ENCODE results near the gene PSME3IP1. TPM values are rescaled to one million over a fixed set of nuclear protein-coding genes. Genes with fewer than 3 reads are reported as not detected.
A peak's percentile ranks its signal among the peaks of the same experiment; 100 is the strongest.

Gene PSME3IP1, protein sequence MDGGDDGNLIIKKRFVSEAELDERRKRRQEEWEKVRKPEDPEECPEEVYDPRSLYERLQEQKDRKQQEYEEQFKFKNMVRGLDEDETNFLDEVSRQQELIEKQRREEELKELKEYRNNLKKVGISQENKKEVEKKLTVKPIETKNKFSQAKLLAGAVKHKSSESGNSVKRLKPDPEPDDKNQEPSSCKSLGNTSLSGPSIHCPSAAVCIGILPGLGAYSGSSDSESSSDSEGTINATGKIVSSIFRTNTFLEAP
- 100 to 1,000 TPM; 134 to 140 TPM for total RNA-seq

GRCh38 chr16:57185945-57186871, at the start of gene PSME3IP1, which contains the start of gene RSPRY1:
PSME3IP1 (minus strand) TSS chr16:57186039; CDS start chr16:57173854, 12,185 bp downstream.
RSPRY1 (plus strand) TSS chr16:57186329; CDS start chr16:57204659, 18,330 bp downstream.
- peaks cover 25% of the 10 kb centered on the region for H3K4me1 Mint-ChIP-seq
- peaks cover 4% of the 10 kb centered on the region for H3K36me3 Mint-ChIP-seq
- H3K27me3 Mint-ChIP-seq = no peaks in the 10 kb centered on the region
- H3K9me3 Mint-ChIP-seq = no peaks in the 10 kb centered on the region
- H3K27ac Mint-ChIP-seq = peak within 1 kb of the TSS; percentile 98
- peak; percentile 92 for DNase-seq
- POLR2A ChIA-PET = interaction anchor here (0.8 to 2.1 kb wide), 16 partner anchors 11 to 261 kb away, joined by 3 to 7 read pairs (median 3); partner anchors contain the start of genes ARL2BP, CIAPIN1, COQ9 and CPNE2
- peak; percentile 95 for ATAC-seq (ENCODE audit: low read depth)
- H3K4me3 Mint-ChIP-seq = peak within 1 kb of the TSS; percentile 97

DNA sequence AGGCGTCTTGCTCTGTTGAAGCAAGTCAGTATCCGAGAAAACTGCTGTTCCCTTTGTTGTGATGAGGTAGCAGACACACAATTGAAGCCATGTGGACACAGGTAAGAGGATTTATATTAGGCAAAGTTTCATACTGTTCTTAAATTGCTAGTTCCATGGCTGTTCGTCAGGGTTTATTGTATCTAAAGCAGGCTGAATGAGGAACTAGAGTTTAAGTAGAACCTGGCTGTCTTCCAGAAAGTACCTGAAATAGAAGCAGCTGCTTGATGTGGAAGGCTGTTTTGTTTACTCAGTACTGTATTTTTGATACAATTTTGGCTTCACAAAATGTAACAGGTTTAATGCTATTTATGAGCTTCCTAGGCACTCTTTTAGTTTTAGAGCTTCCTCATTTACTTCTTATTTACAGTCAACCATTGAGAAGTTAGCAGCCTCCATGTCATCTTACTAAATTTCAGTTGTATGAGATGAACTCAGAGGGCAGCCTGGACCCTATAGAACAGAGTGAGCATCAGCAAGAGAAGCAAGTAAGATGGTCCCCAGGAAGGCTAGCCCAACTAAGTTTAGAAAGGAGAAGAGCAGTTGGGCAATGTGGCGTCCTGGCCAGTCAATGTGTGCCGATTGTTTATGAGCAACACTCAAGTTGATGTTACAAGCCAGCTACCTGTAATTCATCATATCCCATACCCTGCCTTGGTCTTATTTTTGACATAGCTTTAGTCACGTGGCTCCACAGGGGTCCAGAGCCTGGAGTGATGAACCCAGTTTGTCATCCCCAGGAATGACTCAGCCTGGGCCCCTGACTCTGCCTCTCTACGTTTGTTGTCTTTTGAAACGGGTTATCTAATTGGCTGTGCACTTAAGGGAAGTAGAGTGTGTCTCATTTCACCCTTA, 49.5 kb upstream of the PSME3IP1 start:
- DNase-seq = no peak
- Mint-ChIP-seq H3K27ac (no peak overlapping the region), H3K4me1 (peaks cover 6% of the 10 kb centered on the region), H3K9me3 (no peaks in the 10 kb centered on the region), H3K27me3 (no peaks in the 10 kb centered on the region), H3K36me3 (peaks cover 46% of the 10 kb centered on the region), H3K4me3 (no peak overlapping the region)
- POLR2A ChIA-PET = no interaction called here
- no peak for ATAC-seq (ENCODE audit: low read depth)

GRCh38 chr16:57234707-57235092, 48.9 kb upstream of the PSME3IP1 start:
- no peak for ATAC-seq (ENCODE audit: low read depth)
- no peak for DNase-seq
- POLR2A ChIA-PET = no interaction called here
- H3K27ac Mint-ChIP-seq = no peak overlapping the region
- no peak overlapping the region for H3K4me3 Mint-ChIP-seq
- H3K27me3 Mint-ChIP-seq = no peaks in the 10 kb centered on the region
- peaks cover 7% of the 10 kb centered on the region for H3K4me1 Mint-ChIP-seq
- peaks cover 48% of the 10 kb centered on the region for H3K36me3 Mint-ChIP-seq
- H3K9me3 Mint-ChIP-seq = no peaks in the 10 kb centered on the region

- no peaks in the 10 kb centered on the region for H3K9me3 Mint-ChIP-seq
- POLR2A ChIA-PET = no interaction called here
- H3K27me3 Mint-ChIP-seq = no peaks in the 10 kb centered on the region
- DNase-seq = no peak
- peaks cover 44% of the 10 kb centered on the region for H3K36me3 Mint-ChIP-seq
- H3K4me1 Mint-ChIP-seq = peaks cover 7% of the 10 kb centered on the region
- no peak overlapping the region for H3K27ac Mint-ChIP-seq
- no peak overlapping the region for H3K4me3 Mint-ChIP-seq
- ATAC-seq (ENCODE audit: low read depth) = no peak
Measured at GRCh38 chr16:57233944-57234706, 48.3 kb upstream of the PSME3IP1 start.

- no peak for ATAC-seq (ENCODE audit: low read depth)
- Mint-ChIP-seq H3K27me3 (no peaks in the 10 kb centered on the region), H3K27ac (no peak overlapping the region), H3K36me3 (peaks cover 49% of the 10 kb centered on the region), H3K9me3 (no peaks in the 10 kb centered on the region), H3K4me3 (no peak overlapping the region), H3K4me1 (peaks cover 6% of the 10 kb centered on the region)
- POLR2A ChIA-PET = no interaction called here
- DNase-seq = no peak
Measured at GRCh38 chr16:57231821-57232350, 46.0 kb upstream of the PSME3IP1 start.

DNA sequence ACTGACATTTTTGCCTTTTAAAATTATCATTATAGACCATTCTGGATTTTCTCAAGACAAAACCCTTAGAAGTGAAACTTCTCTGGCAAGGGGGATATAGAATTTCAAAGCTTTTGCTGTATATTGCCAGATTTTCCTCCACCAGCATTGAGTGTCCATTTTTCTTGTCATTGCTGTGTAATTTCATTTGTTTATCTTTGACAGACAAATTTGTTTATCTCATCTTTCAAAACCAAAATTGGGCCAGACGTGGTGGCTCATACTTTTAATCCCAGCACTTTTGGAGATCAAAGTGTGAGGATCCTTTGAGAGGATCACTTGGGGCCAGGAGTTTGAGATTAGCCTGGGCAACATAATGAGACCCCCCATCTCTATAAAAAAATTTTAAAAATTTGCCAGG, 43.2 kb upstream of the PSME3IP1 start:
- POLR2A ChIA-PET = no interaction called here
- DNase-seq (no peak), ATAC-seq (ENCODE audit: low read depth) (no peak)
- peaks cover 40% of the 10 kb centered on the region for H3K36me3 Mint-ChIP-seq
- H3K4me3 Mint-ChIP-seq = no peak overlapping the region
- no peak overlapping the region for H3K27ac Mint-ChIP-seq
- no peaks in the 10 kb centered on the region for H3K9me3 Mint-ChIP-seq
- H3K4me1 Mint-ChIP-seq = peaks cover 1% of the 10 kb centered on the region
- H3K27me3 Mint-ChIP-seq = no peaks in the 10 kb centered on the region

DNA sequence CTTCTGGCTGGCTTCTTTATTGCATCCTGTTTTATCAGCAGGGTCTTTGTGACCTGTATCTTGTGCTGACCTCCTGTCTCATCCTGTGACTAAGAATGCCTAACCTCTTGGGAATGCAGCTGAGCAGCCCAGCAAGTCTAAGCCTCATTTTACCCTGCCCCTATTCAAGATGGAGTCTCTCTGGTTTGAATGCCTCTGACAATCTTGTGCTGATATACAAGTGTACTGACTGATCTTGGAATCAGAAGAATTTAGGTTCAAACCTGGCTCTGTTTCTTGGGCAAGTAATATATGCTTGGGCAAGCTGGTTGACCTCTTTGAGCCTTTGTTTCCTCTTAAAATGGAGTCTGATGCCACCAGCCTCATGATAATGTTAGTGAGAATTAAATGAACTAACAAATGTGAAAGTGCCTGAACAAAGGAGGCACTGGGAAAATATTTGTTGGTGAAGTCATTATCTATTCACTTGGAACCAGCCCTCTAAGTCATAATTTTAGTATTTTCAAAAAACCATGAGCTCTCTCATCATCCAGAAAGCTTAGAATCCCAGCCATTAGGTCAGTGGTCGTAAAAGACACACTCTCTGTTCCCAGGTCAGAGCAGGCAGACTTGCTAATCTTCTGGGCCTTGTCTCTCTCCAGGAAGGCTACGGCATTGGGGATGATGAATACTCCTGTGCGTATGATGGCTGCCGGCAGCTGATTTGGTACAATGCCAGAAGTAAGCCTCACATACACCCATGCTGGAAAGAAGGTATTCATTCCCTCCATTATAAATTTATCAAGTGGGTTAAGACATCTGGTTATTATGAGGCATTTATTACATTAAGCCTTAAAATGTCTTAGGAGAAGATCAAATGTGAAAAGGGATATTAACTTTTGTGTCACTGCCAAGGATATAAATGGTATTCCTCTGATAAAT, 41.1 kb upstream of the PSME3IP1 start:
- H3K27me3 Mint-ChIP-seq = no peaks in the 10 kb centered on the region
- peaks cover 38% of the 10 kb centered on the region for H3K36me3 Mint-ChIP-seq
- ATAC-seq (ENCODE audit: low read depth) (no peak), DNase-seq (no peak)
- no peak overlapping the region for H3K27ac Mint-ChIP-seq
- POLR2A ChIA-PET = interaction anchor here (0.6 kb wide), 1 partner anchor 303 kb away, joined by 3 read pairs; no protein-coding TSS in a partner anchor
- H3K9me3 Mint-ChIP-seq = no peaks in the 10 kb centered on the region
- H3K4me1 Mint-ChIP-seq = peaks cover 1% of the 10 kb centered on the region
- no peak overlapping the region for H3K4me3 Mint-ChIP-seq

GRCh38 chr16:57225978-57226377, 40.1 kb upstream of the PSME3IP1 start:
- H3K4me3 Mint-ChIP-seq = no peak overlapping the region
- H3K27me3 Mint-ChIP-seq = no peaks in the 10 kb centered on the region
- no peak overlapping the region for H3K27ac Mint-ChIP-seq
- H3K36me3 Mint-ChIP-seq = peaks cover 41% of the 10 kb centered on the region
- H3K9me3 Mint-ChIP-seq = no peaks in the 10 kb centered on the region
- DNase-seq (no peak), ATAC-seq (ENCODE audit: low read depth) (no peak)
- H3K4me1 Mint-ChIP-seq = peaks cover 1% of the 10 kb centered on the region
- POLR2A ChIA-PET = no interaction called here

- no peaks in the 10 kb centered on the region for H3K27me3 Mint-ChIP-seq
- H3K36me3 Mint-ChIP-seq = peaks cover 45% of the 10 kb centered on the region
- H3K27ac Mint-ChIP-seq = no peak overlapping the region
- no peak overlapping the region for H3K4me3 Mint-ChIP-seq
- POLR2A ChIA-PET = no interaction called here
- no peaks in the 10 kb centered on the region for H3K4me1 Mint-ChIP-seq
- DNase-seq (no peak), ATAC-seq (ENCODE audit: low read depth) (no peak)
- peaks cover under 1% of the 10 kb centered on the region for H3K9me3 Mint-ChIP-seq
Measured at GRCh38 chr16:57224651-57225335, 39.0 kb upstream of the PSME3IP1 start.

GRCh38 chr16:57223057-57223456, 37.2 kb upstream of the PSME3IP1 start:
- Mint-ChIP-seq H3K27me3 (no peaks in the 10 kb centered on the region), H3K9me3 (peaks cover 13% of the 10 kb centered on the region), H3K4me3 (no peak overlapping the region), H3K4me1 (no peaks in the 10 kb centered on the region), H3K36me3 (peaks cover 56% of the 10 kb centered on the region), H3K27ac (no peak overlapping the region)
- DNase-seq (no peak), ATAC-seq (ENCODE audit: low read depth) (no peak)
- POLR2A ChIA-PET = no interaction called here

GRCh38 chr16:57216968-57217367, 31.1 kb upstream of the PSME3IP1 start:
- Mint-ChIP-seq H3K4me3 (no peak overlapping the region), H3K9me3 (peaks cover 29% of the 10 kb centered on the region), H3K4me1 (no peaks in the 10 kb centered on the region), H3K27me3 (no peaks in the 10 kb centered on the region), H3K36me3 (peaks cover 84% of the 10 kb centered on the region), H3K27ac (no peak overlapping the region)
- no peak for DNase-seq
- POLR2A ChIA-PET = interaction anchor here (1.0 kb wide), 1 partner anchor 31 kb away, joined by 3 read pairs; the partner anchor contains the start of genes PSME3IP1 and RSPRY1
- no peak for ATAC-seq (ENCODE audit: low read depth)
